Measurements from ENCODE around the gene SLC7A5.

The SLC7A5 gene

GRCh38 chr16:87806261-87806640, 63.1 kb downstream of the SLC7A5 start:
- no peaks in the 10 kb centered on the region for H3K36me3 ChIP-seq

GRCh38 chr16:87803385-87803784, 65.9 kb downstream of the SLC7A5 start:
- Histone ChIP-seq H3K27me3 (no peaks in the 10 kb centered on the region), H3K4me3 (0 out of 2 replicates have a peak overlapping the region, but pooled peaks have one; percentile 13), H4K20me1 (no peaks in the 10 kb centered on the region), H3K27ac (peak overlapping the region; percentile 97), H3K36me3 (no peaks in the 10 kb centered on the region), H3K9ac (peak overlapping the region; percentile 72), H3K9me3 (no peaks in the 10 kb centered on the region), H3K4me2 (peak overlapping the region; percentile 94), H3K4me1 (peaks cover 88% of the 10 kb centered on the region)
- TF ChIP-seq Cebpa-rat (IDR thresholded peaks at IDR 0.05) = no peak

More at GRCh38 chr16:87806261-87806640, 63.1 kb downstream of the SLC7A5 start:
- Histone ChIP-seq H3K4me3 (peak overlapping the region; percentile 64), H3K4me2 (peak overlapping the region; percentile 94), H3K9ac (peak overlapping the region; percentile 88), H3K27ac (peak overlapping the region; percentile 97), H3K9me3 (no peaks in the 10 kb centered on the region), H3K27me3 (no peaks in the 10 kb centered on the region), H3K4me1 (peaks cover 100% of the 10 kb centered on the region), H4K20me1 (no peaks in the 10 kb centered on the region)
- TF ChIP-seq Cebpa-rat (IDR thresholded peaks at IDR 0.05) = no peak

GRCh38 chr16:87802670-87803069, 66.6 kb downstream of the SLC7A5 start:
- no peaks in the 10 kb centered on the region for H3K27me3 ChIP-seq
- no peaks in the 10 kb centered on the region for H4K20me1 ChIP-seq
- H3K9ac ChIP-seq = peak overlapping the region; percentile 72
- H3K4me2 ChIP-seq = peak overlapping the region; percentile 94
- no peaks in the 10 kb centered on the region for H3K9me3 ChIP-seq
- no peak for TF ChIP-seq Cebpa-rat (IDR thresholded peaks at IDR 0.05)
- peak overlapping the region; percentile 97 for H3K27ac ChIP-seq
- no peaks in the 10 kb centered on the region for H3K36me3 ChIP-seq
- peaks cover 82% of the 10 kb centered on the region for H3K4me1 ChIP-seq
- H3K4me3 ChIP-seq = peak overlapping the region; percentile 42; the same call in 1 of the 2 replicates

- peak overlapping the region; percentile 97 for H3K27ac ChIP-seq
- H3K9ac ChIP-seq = peak overlapping the region; percentile 72
- H3K4me2 ChIP-seq = peak overlapping the region; percentile 94
These were observed 67.5 kb downstream of the SLC7A5 start for GRCh38 chr16:87801679-87802259.

GRCh38 chr16:87800497-87800896, 68.8 kb downstream of the SLC7A5 start:
- H4K20me1 ChIP-seq = no peaks in the 10 kb centered on the region
- peak overlapping the region; percentile 36; the same call in 1 of the 2 replicates for H3K27ac ChIP-seq
- H3K27me3 ChIP-seq = no peaks in the 10 kb centered on the region
- no peak for TF ChIP-seq Cebpa-rat (IDR thresholded peaks at IDR 0.05)
- H3K36me3 ChIP-seq = no peaks in the 10 kb centered on the region
- H3K4me3 ChIP-seq = no peak overlapping the region
- H3K4me1 ChIP-seq = peaks cover 75% of the 10 kb centered on the region
- H3K9me3 ChIP-seq = no peaks in the 10 kb centered on the region
- H3K4me2 ChIP-seq = peak overlapping the region; percentile 94
- H3K9ac ChIP-seq = no peak overlapping the region

More at GRCh38 chr16:87801679-87802259, 67.5 kb downstream of the SLC7A5 start:
- no peak for TF ChIP-seq Cebpa-rat (IDR thresholded peaks at IDR 0.05)
- H3K4me1 ChIP-seq = peaks cover 81% of the 10 kb centered on the region
- no peaks in the 10 kb centered on the region for H3K36me3 ChIP-seq
- H3K4me3 ChIP-seq = peak overlapping the region; percentile 42; the same call in 1 of the 2 replicates
- no peaks in the 10 kb centered on the region for H3K9me3 ChIP-seq
- H4K20me1 ChIP-seq = no peaks in the 10 kb centered on the region
- H3K27me3 ChIP-seq = no peaks in the 10 kb centered on the region

- Histone ChIP-seq H3K9me3 (no peaks in the 10 kb centered on the region), H3K9ac (no peak overlapping the region; the same call in 1 of the 2 replicates), H3K4me2 (peak overlapping the region; percentile 82), H4K20me1 (no peaks in the 10 kb centered on the region), H3K4me1 (peaks cover 73% of the 10 kb centered on the region), H3K27me3 (no peaks in the 10 kb centered on the region), H3K27ac (peak overlapping the region; percentile 58), H3K36me3 (no peaks in the 10 kb centered on the region), H3K4me3 (no peak overlapping the region)
- no peak for TF ChIP-seq Cebpa-rat (IDR thresholded peaks at IDR 0.05)
These were observed 74.0 kb downstream of the SLC7A5 start for GRCh38 chr16:87795336-87795735.

GRCh38 chr16:87794485-87795078, 74.7 kb downstream of the SLC7A5 start:
- no peak for TF ChIP-seq Cebpa-rat (IDR thresholded peaks at IDR 0.05)
- peak overlapping the region; percentile 26; the same call in 1 of the 2 replicates for H3K9ac ChIP-seq
- H3K36me3 ChIP-seq = no peaks in the 10 kb centered on the region
- H3K4me2 ChIP-seq = peak overlapping the region; percentile 82
- H4K20me1 ChIP-seq = no peaks in the 10 kb centered on the region
- H3K9me3 ChIP-seq = no peaks in the 10 kb centered on the region
- H3K27ac ChIP-seq = peak overlapping the region; percentile 58
- H3K4me3 ChIP-seq = no peak overlapping the region
- no peaks in the 10 kb centered on the region for H3K27me3 ChIP-seq
- peaks cover 68% of the 10 kb centered on the region for H3K4me1 ChIP-seq

GRCh38 chr16:87792205-87792565, 77.1 kb downstream of the SLC7A5 start:
- TF ChIP-seq Cebpa-rat (IDR thresholded peaks at IDR 0.05) = no peak
- no peaks in the 10 kb centered on the region for H3K27me3 ChIP-seq
- no peak overlapping the region for H3K27ac ChIP-seq
- H3K9me3 ChIP-seq = no peaks in the 10 kb centered on the region
- H3K36me3 ChIP-seq = no peaks in the 10 kb centered on the region
- H3K4me1 ChIP-seq = peaks cover 66% of the 10 kb centered on the region
- no peak overlapping the region for H3K4me3 ChIP-seq
- H3K4me2 ChIP-seq = peak overlapping the region; percentile 82
- H4K20me1 ChIP-seq = no peaks in the 10 kb centered on the region
- H3K9ac ChIP-seq = no peak overlapping the region

- Histone ChIP-seq H3K36me3 (no peaks in the 10 kb centered on the region), H3K4me2 (peak overlapping the region; percentile 82), H4K20me1 (no peaks in the 10 kb centered on the region), H3K27ac (no peak overlapping the region), H3K4me3 (no peak overlapping the region), H3K27me3 (no peaks in the 10 kb centered on the region), H3K9me3 (no peaks in the 10 kb centered on the region), H3K4me1 (peaks cover 62% of the 10 kb centered on the region), H3K9ac (no peak overlapping the region)
- no peak for TF ChIP-seq Cebpa-rat (IDR thresholded peaks at IDR 0.05)
These were observed 77.8 kb downstream of the SLC7A5 start for GRCh38 chr16:87791295-87792204.

All from BLaER1 (cell line).